Measurements from ENCODE around the gene PGS1.

- TF ChIP-seq CTCF (IDR thresholded peaks at IDR 0.05): no peak
- no peak for TF ChIP-seq POLR2A (IDR thresholded peaks at IDR 0.05)
These were observed 31.0 kb upstream of the PGS1 start for GRCh38 chr17:78347453-78347852.

Measured in uterus (tissue), 2 donors.